Left ventricle myocardium inferior (tissue), 1 donor: Measurements from ENCODE around the gene CEP350. TPM values are rescaled to one million over a fixed set of nuclear protein-coding genes. Genes with fewer than 3 reads are reported as not detected.

Experiments used
- DNase-seq: peaks from one replicate; pipeline ENCODE4 v3.0.0-alpha.2; 2020
- H3K27ac ChIP-seq: fragments of 200-600 bp; replicated peaks from 2 replicates; pipeline ENCODE4 v1.8.0; 2021
- H3K27me3 ChIP-seq: fragments of 200-600 bp; 2 replicates; pipeline ENCODE4 v1.8.0; 2021; ENCODE audit warnings: low read depth
- H3K36me3 ChIP-seq: fragments of 200-600 bp; 2 replicates; pipeline ENCODE4 v1.8.0; 2021
- H3K4me1 ChIP-seq: fragments of 200-600 bp; 2 replicates; pipeline ENCODE4 v1.8.0; 2021
- H3K4me3 ChIP-seq: fragments of 200-600 bp; 2 replicates; pipeline ENCODE4 v1.8.0; 2021; ENCODE audit warnings: mild to moderate bottlenecking, moderate library complexity
- H3K9me3 ChIP-seq: fragments of 200-600 bp; replicated peaks from 2 replicates; pipeline ENCODE4 v1.8.0; 2021
- CTCF ChIP-seq: fragments of 200-600 bp; IDR thresholded peaks from 2 replicates; pipeline ENCODE4 v1.8.0; 2021; ENCODE audit warnings: antibody characterized with exemption, mild to moderate bottlenecking, borderline replicate concordance
- intact Hi-C: fragments of 100-400 bp; cut with micrococcal nuclease; formaldehyde crosslinking; loops from one replicate; pipeline ENCODE4 v1.11.0; 2022
- total RNA-seq: library from RNA; stranded (reverse); fragmentation: NEBNext Ultra II Directional; extraction: Animal tissue kit (Norgen Biotek cat#: 25700); gene quantifications from one replicate; pipeline ENCODE4 v1.2.1, GENCODE V29; 2021
- donor health status: DM: no; HTN: yes; CAD: no; lungs with severe emphysema.

The CEP350 gene
- total RNA-seq, 1 donor from 2014 or later: 34.7 TPM

GRCh38 chr1:180053594-180054567, 99.3 kb downstream of the CEP350 start:
- Histone ChIP-seq H3K4me1 (no peaks in the 10 kb centered on the region), H3K9me3 (no peaks in the 10 kb centered on the region), H3K4me3 (no peak overlapping the region), H3K36me3 (peaks cover 93% of the 10 kb centered on the region), H3K27me3 (no peaks in the 10 kb centered on the region), H3K27ac (no peak overlapping the region)
- DNase-seq: no peak
- no peak for TF ChIP-seq CTCF
- intact Hi-C loops: no loop called here

GRCh38 chr1:180057883-180058396, 103.3 kb downstream of the CEP350 start:
- H3K4me1 ChIP-seq: no peaks in the 10 kb centered on the region
- no peaks in the 10 kb centered on the region for H3K9me3 ChIP-seq
- no peak for TF ChIP-seq CTCF
- H3K4me3 ChIP-seq: no peak overlapping the region
- DNase-seq: no peak
- H3K36me3 ChIP-seq: peaks cover 81% of the 10 kb centered on the region
- intact Hi-C loops: no loop called here
- H3K27ac ChIP-seq: no peak overlapping the region
- no peaks in the 10 kb centered on the region for H3K27me3 ChIP-seq

GRCh38 chr1:180061019-180061418, 106.4 kb downstream of the CEP350 start:
- no peaks in the 10 kb centered on the region for H3K4me1 ChIP-seq
- peaks cover 81% of the 10 kb centered on the region for H3K36me3 ChIP-seq
- DNase-seq: no peak
- no peak overlapping the region for H3K4me3 ChIP-seq
- no peak overlapping the region for H3K27ac ChIP-seq
- H3K9me3 ChIP-seq: no peaks in the 10 kb centered on the region
- intact Hi-C loops: no loop called here
- H3K27me3 ChIP-seq: no peaks in the 10 kb centered on the region
- no peak for TF ChIP-seq CTCF

GRCh38 chr1:180062452-180062971, 107.9 kb downstream of the CEP350 start:
- H3K36me3 ChIP-seq: peaks cover 82% of the 10 kb centered on the region
- intact Hi-C loops: no loop called here
- H3K27ac ChIP-seq: no peak overlapping the region
- H3K9me3 ChIP-seq: no peaks in the 10 kb centered on the region
- TF ChIP-seq CTCF: no peak
- H3K27me3 ChIP-seq: no peaks in the 10 kb centered on the region
- no peak for DNase-seq
- no peaks in the 10 kb centered on the region for H3K4me1 ChIP-seq
- no peak overlapping the region for H3K4me3 ChIP-seq

- Histone ChIP-seq H3K4me3 (no peak overlapping the region), H3K9me3 (no peaks in the 10 kb centered on the region), H3K27ac (no peak overlapping the region), H3K27me3 (no peaks in the 10 kb centered on the region), H3K4me1 (no peaks in the 10 kb centered on the region), H3K36me3 (peaks cover 94% of the 10 kb centered on the region)
- TF ChIP-seq CTCF: no peak
- intact Hi-C loops: no loop called here
- DNase-seq: no peak
Measured at GRCh38 chr1:180065408-180065807, 110.8 kb downstream of the CEP350 start.
